Measurements from ENCODE around the gene TAOK3. TPM values are rescaled to one million over a fixed set of nuclear protein-coding genes. Genes with fewer than 3 reads are reported as not detected.

Gene TAOK3
- total and polyA plus RNA-seq, 2 of the 4 experiments (the other 2 are of a cell fraction) = 26.3 to 54.5 TPM

DNA sequence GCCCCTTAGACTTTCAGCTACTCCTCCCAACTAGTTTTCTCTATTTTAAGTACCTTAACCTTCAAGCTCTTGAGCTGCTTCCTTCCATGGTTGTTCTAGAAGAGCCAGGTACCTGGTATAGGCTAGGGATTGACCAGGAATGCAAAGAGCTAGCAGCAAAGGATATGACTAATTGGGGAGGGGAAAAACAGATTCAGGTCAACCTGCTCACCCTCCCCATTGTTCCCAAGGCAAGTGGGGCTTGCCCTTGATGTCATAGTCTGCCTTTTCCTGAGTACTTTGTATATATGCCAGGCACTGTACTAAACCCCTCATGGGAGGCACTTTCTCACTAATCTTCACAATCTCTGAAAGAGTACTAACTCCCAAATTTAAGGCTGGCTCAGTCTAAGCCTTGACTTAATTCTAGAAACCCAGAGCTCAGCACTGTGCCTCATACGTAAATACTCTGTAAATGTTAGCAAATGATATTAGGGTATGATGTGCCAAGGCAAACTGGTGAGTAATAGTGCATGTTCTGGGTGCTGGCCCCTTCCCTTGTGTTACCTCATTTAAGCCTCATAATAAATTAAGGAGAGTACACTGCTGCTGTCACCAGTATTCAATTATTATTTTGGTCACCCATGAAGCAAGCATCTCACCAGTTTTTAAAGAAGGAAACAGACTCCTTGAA lies 45.8 kb upstream of the TAOK3 start:
- in situ Hi-C loops (cut with MboI; ENCODE audit: low sequenced_read_pairs) (loop anchor here (25.0 kb wide), 1 partner anchor 769 kb away; the partner anchor contains the start of gene HSPB8), intact Hi-C loops (cut with micrococcal nuclease) (no loop called here), dilution Hi-C loops (cut with HindIII; ENCODE audit: low sequenced_read_pairs, unreplicated experiment) (no loop called here)
- Histone ChIP-seq H3K23ac (ENCODE audit: low read depth, low read length) (no peak overlapping the region), H3K79me1 (ENCODE audit: low read depth in 1 of 2, low read length in 2 of 2) (no peaks in the 10 kb centered on the region; a peak in 1 of 4 replicates), H2AFZ (replicated peaks; ENCODE audit: low read length, poor library complexity) (no peak overlapping the region), H4K8ac (ENCODE audit: low read depth in 2 of 2, low read length in 2 of 2) (no peak overlapping the region), H2BK20ac (ENCODE audit: low read depth, low read length) (no peak overlapping the region), H2BK120ac (ENCODE audit: low read depth, low read length) (no peak overlapping the region), H3K36me3 (ENCODE audit: control insufficient read depth, insufficient read depth, low read length) (peaks cover 24% of the 10 kb centered on the region), H2AK9ac (replicated peaks; ENCODE audit: low read depth, low read length, poor library complexity) (no peak overlapping the region), H3K4me1 (ENCODE audit: control insufficient read depth, insufficient read depth, low read length) (no peaks in the 10 kb centered on the region), H3K9me3 (ENCODE audit: control insufficient read depth, insufficient read depth, low read length) (no peaks in the 10 kb centered on the region), H3K27ac (ENCODE audit: insufficient read depth, low read length) (no peak overlapping the region), H3K4me3 (ENCODE audit: insufficient read depth, low read depth, low read length) (no peak overlapping the region), H3K9me1 (ENCODE audit: insufficient read depth, low read length) (no peaks in the 10 kb centered on the region; the same call in 1 of the 2 replicates), H4K5ac (ENCODE audit: low read depth, low read length) (no peak overlapping the region), H3K9ac (ENCODE audit: low read depth, low read length) (no peak overlapping the region), H2BK15ac (ENCODE audit: low read depth, low read length) (no peak overlapping the region), H3K14ac (replicated peaks; ENCODE audit: low read depth, low read length) (no peak overlapping the region), H3K4me2 (ENCODE audit: low read depth, low read length) (no peak overlapping the region), H4K20me1 (ENCODE audit: insufficient read depth, low read length) (no peaks in the 10 kb centered on the region), H3K56ac (ENCODE audit: extremely low read depth, insufficient read depth, low read length) (no peak overlapping the region), H3K4ac (ENCODE audit: low read depth, low read length) (no peak overlapping the region), H4K91ac (ENCODE audit: insufficient read depth, low read depth, low read length) (no peak overlapping the region), H2BK5ac (ENCODE audit: low read depth, low read length, poor library complexity, severe bottlenecking) (no peak overlapping the region), H3K27me3 (ENCODE audit: control insufficient read depth, insufficient read depth, low read length) (no peaks in the 10 kb centered on the region), H2AK5ac (ENCODE audit: low read depth, low read length) (no peak overlapping the region), H3K18ac (ENCODE audit: low read depth, low read length) (no peak overlapping the region)
- no TSS peak for BruUV-seq (replicated peaks)
- ATAC-seq (ENCODE audit: low read depth) (no peak), DNase-seq (no peak)
- CTCF ChIA-PET = no interaction called here
- POLR2A ChIA-PET (ENCODE audit: unreplicated experiment) = no interaction called here
- WGBS, 2 experiments (ENCODE audit: extremely low coverage in 2 of 2, insufficient read length in 1 of 2) = no CpG with 5 or more reads among the region's 1 CpG
- TF ChIP-seq NFE2L2 (IDR thresholded peaks at IDR 0.05; ENCODE audit: low read depth, low read length) = no peak
- TF ChIP-seq MAZ (IDR thresholded peaks at IDR 0.05; ENCODE audit: borderline replicate concordance, low read depth, low read length) = no peak
- no peak for TF ChIP-seq BHLHE40 (IDR thresholded peaks at IDR 0.05; ENCODE audit: low read depth, low read length)
- no peak for TF ChIP-seq MAFK (IDR thresholded peaks at IDR 0.05; ENCODE audit: low read depth, low read length)
- TF ChIP-seq MXI1 (IDR thresholded peaks at IDR 0.05; ENCODE audit: borderline replicate concordance, low read depth, low read length) = no peak
- TF ChIP-seq CEBPB (IDR thresholded peaks at IDR 0.05; ENCODE audit: low read depth, low read length) = no peak
- no peak for TF ChIP-seq SMC3 (IDR thresholded peaks at IDR 0.05; ENCODE audit: low read depth, low read length)
- TF ChIP-seq, protein P1, sequence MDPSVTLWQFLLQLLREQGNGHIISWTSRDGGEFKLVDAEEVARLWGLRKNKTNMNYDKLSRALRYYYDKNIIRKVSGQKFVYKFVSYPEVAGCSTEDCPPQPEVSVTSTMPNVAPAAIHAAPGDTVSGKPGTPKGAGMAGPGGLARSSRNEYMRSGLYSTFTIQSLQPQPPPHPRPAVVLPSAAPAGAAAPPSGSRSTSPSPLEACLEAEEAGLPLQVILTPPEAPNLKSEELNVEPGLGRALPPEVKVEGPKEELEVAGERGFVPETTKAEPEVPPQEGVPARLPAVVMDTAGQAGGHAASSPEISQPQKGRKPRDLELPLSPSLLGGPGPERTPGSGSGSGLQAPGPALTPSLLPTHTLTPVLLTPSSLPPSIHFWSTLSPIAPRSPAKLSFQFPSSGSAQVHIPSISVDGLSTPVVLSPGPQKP (IDR thresholded peaks at IDR 0.05; ENCODE audit: borderline replicate concordance, low read depth, low read length) = no peak
- no peak for TF ChIP-seq RAD21 (IDR thresholded peaks at IDR 0.05; ENCODE audit: low read length)
- TF ChIP-seq FOS (IDR thresholded peaks at IDR 0.05; ENCODE audit: low read depth, low read length) = no peak
- no peak for TF ChIP-seq USF2 (IDR thresholded peaks at IDR 0.05; ENCODE audit: low read depth, low read length)
- TF ChIP-seq RFX5 (IDR thresholded peaks at IDR 0.05; ENCODE audit: low read depth, low read length) = no peak
- TF ChIP-seq RCOR1 (IDR thresholded peaks at IDR 0.05; ENCODE audit: insufficient replicate concordance, low read length) = no peak
- TF ChIP-seq, protein P2, sequence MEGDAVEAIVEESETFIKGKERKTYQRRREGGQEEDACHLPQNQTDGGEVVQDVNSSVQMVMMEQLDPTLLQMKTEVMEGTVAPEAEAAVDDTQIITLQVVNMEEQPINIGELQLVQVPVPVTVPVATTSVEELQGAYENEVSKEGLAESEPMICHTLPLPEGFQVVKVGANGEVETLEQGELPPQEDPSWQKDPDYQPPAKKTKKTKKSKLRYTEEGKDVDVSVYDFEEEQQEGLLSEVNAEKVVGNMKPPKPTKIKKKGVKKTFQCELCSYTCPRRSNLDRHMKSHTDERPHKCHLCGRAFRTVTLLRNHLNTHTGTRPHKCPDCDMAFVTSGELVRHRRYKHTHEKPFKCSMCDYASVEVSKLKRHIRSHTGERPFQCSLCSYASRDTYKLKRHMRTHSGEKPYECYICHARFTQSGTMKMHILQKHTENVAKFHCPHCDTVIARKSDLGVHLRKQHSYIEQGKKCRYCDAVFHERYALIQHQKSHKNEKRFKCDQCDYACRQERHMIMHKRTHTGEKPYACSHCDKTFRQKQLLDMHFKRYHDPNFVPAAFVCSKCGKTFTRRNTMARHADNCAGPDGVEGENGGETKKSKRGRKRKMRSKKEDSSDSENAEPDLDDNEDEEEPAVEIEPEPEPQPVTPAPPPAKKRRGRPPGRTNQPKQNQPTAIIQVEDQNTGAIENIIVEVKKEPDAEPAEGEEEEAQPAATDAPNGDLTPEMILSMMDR (conservative IDR thresholded peaks at IDR 0.05; ENCODE audit: low read depth, low read length) = no peak
- TF ChIP-seq CHD1 (IDR thresholded peaks at IDR 0.05; ENCODE audit: low read depth, low read length) = no peak
- no peak for TF ChIP-seq POLR2A (IDR thresholded peaks at IDR 0.05; ENCODE audit: low read depth, low read length)
